ENCODE data around the gene DNAJC30.
A peak's percentile ranks its signal among the peaks of the same experiment; 100 is the strongest.

The DNAJC30 gene

GRCh38 chr7:73708961-73709549 is 25.8 kb upstream of the DNAJC30 start:
- no peak for DNase-seq

- DNase-seq = peak in 16 of 51 donors; percentile 7 to 61 (median 25)
These were observed 23.9 kb upstream of the DNAJC30 start for GRCh38 chr7:73707045-73707631.

GRCh38 chr7:73706126-73707044 is 23.1 kb upstream of the DNAJC30 start:
- DNase-seq = peak in 1 of 51 donors; percentile 75

GRCh38 chr7:73705551-73705920 is 22.3 kb upstream of the DNAJC30 start:
- DNase-seq = no peak

- DNase-seq = peak in 1 of 51 donors; percentile 72
These were observed 21.6 kb upstream of the DNAJC30 start for GRCh38 chr7:73704640-73705550.

GRCh38 chr7:73703757-73704639 is 20.7 kb upstream of the DNAJC30 start:
- DNase-seq = peak in 14 of 51 donors; percentile 1 to 56 (median 14)

GRCh38 chr7:73703225-73703624 is 20.0 kb upstream of the DNAJC30 start:
- DNase-seq = no peak

- DNase-seq = no peak
These were observed 19.4 kb upstream of the DNAJC30 start for GRCh38 chr7:73702665-73703064.

GRCh38 chr7:73702226-73702625 is 19.0 kb upstream of the DNAJC30 start:
- DNase-seq = no peak

GRCh38 chr7:73701357-73701995 is 18.2 kb upstream of the DNAJC30 start:
- peak in 4 of 51 donors; percentile 11 to 50 (median 20) for DNase-seq

- no peak for DNase-seq
These were observed 17.4 kb upstream of the DNAJC30 start for GRCh38 chr7:73700581-73701134.

- DNase-seq = peak in 1 of 51 donors; percentile 37
These were observed 16.8 kb upstream of the DNAJC30 start for GRCh38 chr7:73700069-73700423.

GRCh38 chr7:73699370-73700068 is 16.3 kb upstream of the DNAJC30 start:
- DNase-seq = peak in 1 of 51 donors; percentile 14

- no peak for DNase-seq
These were observed 15.2 kb upstream of the DNAJC30 start for GRCh38 chr7:73698410-73698809.

GRCh38 chr7:73696372-73696771 is 13.1 kb upstream of the DNAJC30 start:
- no peak for DNase-seq

- DNase-seq = no peak
These were observed 7.4 kb upstream of the DNAJC30 start for GRCh38 chr7:73690646-73691045.

GRCh38 chr7:73688288-73688687 is 5.0 kb upstream of the DNAJC30 start:
- no peak for DNase-seq

- no peak for DNase-seq
These were observed 2.1 kb upstream of the DNAJC30 start for GRCh38 chr7:73685311-73685710.

Data from hypothalamus (tissue), 51 donors.